NCI-H146 (cell line): ENCODE data around the gene NAV3.
"Not testable (repeated sequence)": the region's sequence is repeated elsewhere in the genome, so short reads cannot be mapped to it uniquely, and the experiment has no call there.

Source experiments
- DNase-seq: peaks from one replicate; lab custom pipeline; 2025; lab: John Stamatoyannopoulos, UW

NAV3 gene

DNA sequence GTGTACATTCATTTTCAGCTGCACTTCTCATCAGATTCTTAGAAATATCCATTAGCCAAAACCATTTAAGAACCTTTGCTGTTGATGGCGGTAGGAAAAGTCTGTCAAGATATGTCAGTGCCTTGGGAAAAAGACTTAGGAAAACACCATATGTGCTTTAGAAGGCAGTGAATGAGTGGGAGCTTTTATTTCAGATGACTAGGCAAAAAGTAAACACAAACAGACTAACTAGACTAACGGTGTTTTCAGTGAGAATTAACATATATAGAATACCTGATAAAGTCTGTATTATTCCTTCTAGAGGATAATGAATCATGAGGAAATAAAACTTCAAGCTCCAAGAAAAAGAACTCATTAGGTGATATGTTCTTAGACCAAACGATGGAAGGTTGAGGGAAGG is 418.9 kb downstream of the NAV3 start:
- DNase-seq, result no peak

DNA sequence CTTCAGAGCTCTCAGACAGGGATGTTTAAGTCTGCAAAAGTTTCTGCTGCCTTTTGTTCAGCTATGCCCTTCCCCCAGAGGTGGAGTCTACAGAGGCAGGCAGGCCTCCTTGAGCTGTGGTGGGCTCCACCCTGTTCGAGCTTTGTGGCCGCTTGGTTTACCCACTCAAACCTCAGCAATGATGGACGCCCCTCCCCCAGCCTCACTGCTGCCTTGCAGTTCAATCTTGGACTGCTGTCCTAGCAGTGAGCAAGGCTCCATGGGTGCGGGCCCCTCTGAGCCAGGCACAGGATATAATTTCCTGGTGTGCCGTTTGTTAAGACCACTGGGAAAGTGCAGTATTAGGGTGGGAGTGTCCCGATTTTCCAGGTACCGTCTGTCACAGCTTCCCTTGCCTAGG is 427.0 kb downstream of the NAV3 start:
- DNase-seq, result not testable (repeated sequence)

DNA sequence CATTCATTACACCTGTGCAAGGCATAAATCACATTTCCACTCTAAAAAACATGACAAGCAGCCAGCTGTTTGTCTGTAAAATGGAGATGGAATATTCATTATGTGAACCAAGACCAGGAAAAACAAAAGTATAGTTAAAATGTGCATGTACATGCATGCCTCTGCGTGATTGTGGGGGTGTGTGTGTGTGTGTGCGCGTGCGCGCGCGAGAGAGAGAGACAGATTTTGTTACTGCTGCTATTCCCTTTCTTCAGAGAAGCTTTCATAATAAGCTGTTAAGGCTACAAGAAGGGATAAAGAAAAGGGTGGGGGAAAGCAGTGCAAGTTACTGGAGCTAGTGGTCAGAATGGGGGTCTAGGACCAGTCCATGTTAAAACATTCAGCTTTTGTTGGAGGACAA is 430.3 kb downstream of the NAV3 start:
- no peak for DNase-seq

DNA sequence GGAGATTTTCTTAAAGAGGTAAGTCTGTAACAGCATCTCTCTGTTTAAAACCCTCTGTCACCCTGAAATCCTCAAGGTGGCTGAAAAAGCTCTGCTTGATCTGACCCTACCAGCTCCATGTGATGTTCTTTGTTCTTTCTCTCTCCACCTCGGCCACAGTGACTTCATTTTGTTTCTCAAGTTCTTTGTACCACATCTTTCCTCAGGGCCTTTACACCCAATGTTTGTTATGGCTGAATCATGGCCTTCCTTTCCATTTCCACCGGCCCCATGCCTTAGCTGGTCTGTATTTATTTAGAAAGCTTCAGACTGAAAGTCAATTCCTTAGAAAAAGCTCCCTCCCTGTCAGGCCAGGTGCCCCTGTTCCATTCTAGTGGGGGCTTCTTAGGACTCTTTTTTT is 431.2 kb downstream of the NAV3 start:
- DNase-seq, result no peak
